HG02798 (cell line): Measurements from ENCODE around the gene SLC12A7.
"Not testable (repeated sequence)": the region's sequence is repeated elsewhere in the genome, so short reads cannot be mapped to it uniquely, and the experiment has no call there.

Experiments used
- ATAC-seq: cut with Tn5 transposase; IDR thresholded peaks from one replicate; pipeline ENCODE4 v1.9.1; 2021; ENCODE audit warnings: mild to moderate bottlenecking; ENCODE audit not compliant: unreplicated experiment, poor library complexity

Gene SLC12A7

DNA sequence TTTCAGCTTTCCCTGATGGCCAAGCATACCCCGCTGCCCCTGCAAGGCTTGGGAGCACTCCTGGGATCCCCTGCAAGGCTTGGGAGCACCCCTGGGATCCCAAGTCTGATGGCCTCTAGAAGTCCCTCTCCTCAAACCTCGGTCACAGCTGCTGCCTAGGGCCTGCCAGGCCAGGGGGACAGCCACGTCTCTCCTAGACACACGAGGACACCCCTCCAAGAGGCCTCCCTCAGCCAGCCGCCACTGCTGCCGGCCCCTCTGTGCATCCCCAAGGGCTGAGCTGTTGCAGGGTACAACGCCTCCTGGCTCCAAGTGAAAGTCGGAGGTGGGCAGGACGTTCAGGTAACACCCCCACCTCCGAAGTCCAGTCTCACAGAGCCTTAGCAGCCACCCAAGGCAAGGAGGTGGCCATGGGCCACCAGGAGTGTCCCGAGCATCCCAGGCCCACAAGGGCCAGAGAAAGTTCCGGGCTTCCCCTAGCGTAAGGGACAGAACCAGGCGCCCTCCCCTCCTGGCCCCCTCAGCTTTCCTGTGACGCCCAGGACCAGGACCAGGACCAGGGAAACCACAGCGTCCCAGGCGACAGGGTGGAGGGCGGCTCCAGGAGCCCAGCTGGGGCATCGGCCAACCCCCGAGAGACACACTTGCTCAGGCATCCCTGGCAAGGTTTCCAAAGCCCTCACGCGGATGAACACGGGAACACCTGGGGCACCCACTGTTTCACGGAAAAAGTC is 17.3 kb upstream of the SLC12A7 start:
- no peak for ATAC-seq

DNA sequence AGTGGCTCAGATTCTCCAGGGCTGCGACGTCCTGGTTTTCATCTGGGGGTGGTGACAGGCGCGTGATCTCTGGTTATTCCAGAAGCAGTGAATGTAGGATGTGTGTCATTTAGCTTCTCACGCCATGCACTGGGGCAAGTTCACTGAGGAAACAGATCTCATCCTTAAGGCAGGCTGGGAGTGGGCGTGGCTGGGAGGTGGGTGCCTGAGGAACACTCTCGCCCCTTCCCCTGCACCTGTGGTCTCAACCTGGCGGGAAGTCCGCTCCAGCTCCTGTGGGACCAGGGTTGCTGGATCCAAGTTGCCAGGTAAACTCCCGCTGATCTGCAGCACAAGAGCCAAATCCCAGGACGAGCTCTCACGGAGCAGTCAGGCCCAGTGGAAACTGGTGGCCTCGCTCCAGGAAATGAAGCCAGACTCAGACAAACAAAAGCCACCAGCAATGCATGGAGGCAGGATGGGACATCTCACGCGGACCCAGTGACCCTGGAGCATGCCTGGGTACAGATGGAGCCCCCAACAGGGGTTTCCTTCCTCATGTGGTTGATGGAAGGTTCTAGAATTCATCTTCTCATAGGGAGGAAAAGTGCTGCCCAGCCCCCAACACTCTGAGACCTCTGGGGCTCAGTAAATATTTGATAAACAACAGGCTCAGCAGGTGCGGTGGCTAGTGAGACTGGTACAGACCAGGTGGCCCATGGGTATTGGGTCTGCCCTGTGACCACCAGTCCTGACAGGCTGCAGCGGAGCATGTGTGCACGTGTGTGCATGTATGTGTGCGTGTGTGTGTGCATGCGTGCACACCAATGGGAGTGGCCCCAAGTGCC is 16.3 kb upstream of the SLC12A7 start:
- ATAC-seq: no peak

DNA sequence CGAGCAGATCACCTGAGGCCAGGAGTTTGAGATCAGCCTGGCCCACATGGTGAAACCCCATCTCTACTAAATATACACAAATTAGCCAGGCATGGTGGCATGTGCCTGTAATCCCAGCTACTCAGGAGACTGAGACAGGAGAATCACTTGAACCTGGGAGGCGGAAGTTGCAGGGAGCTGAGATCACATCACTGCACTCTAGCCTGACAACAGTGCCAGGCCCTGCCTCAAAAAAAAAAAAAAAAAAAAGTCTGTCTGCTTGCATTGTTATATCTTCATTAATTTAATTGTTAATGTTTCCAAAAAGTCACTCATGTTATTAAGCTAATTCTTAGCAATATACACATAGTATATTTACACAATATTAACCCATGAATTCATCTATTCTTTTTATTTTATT is 13.8 kb upstream of the SLC12A7 start:
- ATAC-seq: not testable (repeated sequence)

DNA sequence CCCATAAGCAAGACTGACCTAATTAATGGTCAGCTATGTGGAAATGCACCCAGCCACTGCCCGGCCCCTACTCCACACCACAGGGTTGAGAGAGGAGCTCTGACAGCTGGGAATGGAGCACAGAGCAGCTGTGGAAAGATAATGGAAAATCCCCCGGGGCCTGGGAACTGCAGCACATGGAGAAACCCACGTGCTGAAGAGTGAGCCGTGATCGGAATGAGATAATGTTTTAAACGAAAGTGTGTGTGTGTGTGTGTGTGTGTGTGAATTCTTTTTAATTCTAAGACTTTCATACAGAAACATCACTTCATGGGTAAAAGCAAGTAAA is 13.1 kb upstream of the SLC12A7 start:
- no peak for ATAC-seq

DNA sequence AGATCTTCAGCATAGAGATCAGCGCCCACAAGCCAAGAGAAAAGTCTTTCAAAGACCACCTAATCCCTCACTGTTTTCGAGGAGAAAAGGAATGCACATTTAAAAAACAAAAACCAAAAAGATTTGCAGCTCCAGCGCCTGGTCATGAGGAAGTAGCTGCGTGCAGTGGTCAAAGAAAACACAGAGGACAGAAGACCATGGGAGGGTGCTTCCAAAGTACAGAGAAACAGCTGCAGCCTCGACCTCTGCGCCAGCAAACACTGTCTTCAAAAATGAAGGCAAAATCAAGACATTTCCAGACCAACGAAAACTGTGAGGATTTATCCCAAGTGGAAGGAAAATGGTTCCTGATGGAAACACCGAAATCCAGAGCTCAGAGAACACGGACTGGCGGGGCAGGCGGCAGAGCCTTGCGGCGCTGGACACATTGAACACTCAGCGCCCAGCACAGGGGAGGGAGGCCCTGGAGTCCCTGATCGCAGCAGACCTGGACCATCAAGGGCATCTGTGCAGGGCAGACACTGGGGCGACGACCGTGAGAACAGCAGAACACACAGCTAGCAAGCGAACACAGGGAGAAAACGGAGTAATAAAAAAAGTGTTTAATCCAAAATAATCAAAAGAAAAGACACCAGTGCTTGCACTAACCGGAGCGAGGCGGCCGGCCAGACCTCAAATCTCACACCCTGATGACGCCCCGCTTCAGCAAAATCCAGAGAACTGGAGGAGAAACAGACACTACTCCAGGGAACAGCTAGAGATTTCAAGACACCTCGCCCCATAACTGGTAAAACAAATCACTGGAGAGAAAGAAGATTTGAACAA is 12.6 kb upstream of the SLC12A7 start:
- no peak for ATAC-seq

DNA sequence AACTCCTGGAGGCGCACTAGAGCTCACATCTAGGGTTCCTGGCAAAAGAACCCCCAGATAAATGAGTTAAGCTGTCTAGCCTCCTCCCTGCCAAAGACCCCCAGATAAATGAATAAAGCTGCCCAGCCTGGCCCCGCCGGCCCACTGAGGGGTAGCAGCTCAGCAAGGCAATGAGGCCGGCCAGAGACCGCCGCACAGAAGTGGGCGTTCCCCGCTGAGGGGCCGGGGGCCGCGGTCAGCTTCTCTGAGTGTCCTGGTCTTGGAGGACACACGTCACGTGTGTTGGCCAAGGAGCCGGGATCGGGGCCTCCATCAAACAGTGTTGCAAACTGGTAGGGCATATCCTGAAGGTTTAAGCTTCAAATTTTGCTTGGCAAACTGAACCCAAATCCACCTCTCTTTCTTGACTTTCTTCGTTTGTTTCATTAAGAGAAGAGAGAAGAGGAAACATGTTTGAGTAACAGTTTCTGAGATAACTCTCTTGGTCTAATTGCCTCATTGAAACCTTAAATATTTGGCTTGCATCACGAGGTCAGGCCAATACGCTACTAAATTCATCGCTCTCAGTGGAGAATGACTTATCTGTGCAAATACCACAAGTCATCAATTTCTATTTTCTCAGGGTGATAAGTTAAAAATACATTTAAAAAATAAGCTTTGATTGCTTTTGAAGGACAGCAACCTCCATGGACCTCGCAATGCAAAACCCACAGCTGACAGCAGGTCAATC is 11.7 kb upstream of the SLC12A7 start:
- no peak for ATAC-seq

DNA sequence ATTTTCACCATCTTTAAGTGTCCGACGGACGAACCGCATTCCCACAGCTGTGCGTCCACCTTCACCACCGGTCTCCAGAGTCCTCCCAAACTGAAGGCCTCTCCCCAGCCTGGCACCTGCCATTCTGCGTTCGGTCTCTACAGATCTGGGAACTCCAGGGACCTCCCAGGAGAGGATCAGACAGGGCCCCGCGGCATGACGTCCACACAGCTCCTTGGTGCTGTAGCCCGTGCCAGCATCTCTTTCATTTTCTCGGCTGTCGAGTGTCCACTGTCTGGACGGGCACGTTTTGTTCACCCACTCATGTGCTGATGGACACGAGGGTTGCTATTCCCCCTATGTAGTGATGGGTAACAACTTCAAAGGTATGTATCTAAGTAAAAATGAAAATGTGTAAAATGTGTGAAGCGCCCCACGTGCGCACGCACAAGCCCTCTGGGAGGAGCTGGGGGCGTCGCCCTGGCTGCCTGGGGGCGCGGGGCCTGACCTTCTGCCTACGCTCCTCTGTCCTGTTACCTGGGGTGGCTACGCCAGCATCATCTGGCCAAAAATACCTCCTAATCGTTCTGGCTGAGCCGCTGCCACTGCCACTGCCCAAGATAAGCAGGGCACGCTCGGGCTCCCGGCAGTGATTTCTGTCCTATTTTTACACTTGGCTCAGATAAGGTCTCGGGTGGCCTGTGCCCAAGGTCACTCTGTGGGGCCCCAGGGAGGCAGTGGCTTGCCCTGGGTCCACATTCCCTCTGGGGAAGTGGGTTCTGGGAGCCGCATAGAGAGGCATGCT is 10.8 kb upstream of the SLC12A7 start:
- ATAC-seq: no peak

DNA sequence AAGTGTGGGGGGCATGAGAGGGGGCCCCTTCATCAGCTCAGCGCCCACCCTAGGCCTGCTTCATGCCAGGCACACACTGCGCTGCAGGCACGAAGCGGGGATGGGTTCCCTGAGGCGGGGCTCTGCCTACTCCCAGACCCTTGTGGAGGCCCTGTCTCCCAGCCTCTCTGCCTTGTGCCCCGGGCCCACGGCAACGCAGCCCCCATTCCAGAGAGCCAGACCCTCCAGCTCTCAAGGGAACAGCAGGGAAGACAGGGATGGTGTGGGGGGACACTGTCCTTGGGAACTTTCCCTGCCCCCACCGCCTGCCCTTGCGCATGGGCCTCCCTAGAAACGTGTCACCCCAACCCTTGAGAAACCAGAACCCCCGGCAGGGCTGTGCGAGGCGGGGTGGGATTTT is 10.0 kb upstream of the SLC12A7 start:
- ATAC-seq: no peak

DNA sequence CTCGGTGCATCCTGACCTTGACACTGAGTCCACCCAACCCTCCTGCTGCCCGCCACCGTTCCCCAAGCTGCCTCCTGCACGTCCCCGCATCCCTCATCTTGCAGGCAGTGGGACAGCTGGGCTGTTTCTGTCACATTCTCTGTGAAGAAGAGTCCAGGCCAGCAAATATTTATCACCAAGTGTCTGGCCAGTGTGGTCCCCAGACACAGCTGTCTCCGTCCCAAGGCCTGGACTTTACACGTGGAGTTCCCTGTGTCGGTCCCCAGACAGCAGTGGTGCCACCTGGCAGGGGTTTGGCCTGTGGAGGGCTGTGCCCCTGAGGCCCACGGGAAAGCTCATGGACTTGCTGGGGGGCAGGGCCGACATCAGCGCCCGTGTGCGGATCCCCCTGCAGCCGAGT is 9.2 kb upstream of the SLC12A7 start:
- no peak for ATAC-seq

DNA sequence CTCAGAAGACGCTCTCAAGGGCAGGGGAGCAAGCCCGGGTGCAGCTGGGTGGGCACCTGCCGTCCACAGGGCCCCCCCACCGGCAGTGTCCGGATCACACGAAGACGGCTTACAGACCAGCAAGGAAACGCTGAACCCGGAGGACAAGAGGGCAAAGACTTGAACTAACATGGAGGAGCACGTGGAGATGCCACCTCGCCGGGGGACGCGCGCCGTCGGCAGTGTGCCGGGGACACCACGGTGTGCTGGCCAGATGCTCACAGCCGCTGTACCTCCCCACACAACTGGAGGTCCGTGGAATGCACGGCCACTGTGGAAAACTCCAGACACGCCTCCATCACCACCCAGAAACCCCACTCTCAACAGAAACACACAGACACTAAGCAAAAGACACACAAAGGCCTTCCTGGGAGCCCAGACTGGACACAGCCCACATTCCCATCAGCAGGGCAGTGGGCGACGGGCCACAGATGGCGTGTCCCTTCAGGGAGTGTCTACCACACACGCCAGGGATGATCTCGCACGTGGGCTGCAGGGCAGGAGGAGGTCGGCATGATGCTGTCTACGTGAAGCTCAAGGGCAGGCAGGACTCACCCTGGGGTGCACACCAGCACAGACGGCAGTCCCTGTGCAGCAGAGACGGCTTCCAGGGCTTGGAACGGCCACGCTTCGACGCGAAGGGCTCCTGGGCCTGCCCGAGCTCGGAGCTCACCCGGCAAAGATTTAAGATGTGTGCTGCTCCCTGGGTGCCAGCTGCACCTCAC is 8.6 kb upstream of the SLC12A7 start:
- no peak for ATAC-seq

DNA sequence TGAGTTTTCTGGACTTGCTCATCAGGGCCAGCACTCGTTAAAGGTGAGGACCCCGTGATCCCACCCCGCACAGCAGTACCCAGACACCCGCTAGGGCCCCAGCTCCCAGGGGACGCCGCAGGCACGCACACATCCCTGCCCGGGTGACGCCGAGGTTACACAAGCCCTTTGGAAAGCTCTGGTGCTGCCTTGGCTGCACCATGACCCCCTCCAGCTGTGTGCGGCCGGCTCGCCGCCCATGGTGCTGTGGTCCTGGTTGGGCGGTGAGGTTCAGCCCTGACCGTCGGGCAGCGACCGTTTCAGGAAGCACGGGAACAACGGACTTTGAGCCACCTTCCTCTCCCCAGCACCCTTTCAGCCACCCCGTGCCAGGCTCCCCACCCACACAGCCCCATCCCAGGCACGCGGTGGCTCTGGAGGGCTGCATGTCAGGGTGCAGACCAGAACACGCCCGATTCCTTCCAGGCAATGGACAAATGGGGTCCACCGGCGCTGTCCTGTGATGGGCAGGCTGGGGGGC is 7.5 kb upstream of the SLC12A7 start:
- ATAC-seq: no peak

DNA sequence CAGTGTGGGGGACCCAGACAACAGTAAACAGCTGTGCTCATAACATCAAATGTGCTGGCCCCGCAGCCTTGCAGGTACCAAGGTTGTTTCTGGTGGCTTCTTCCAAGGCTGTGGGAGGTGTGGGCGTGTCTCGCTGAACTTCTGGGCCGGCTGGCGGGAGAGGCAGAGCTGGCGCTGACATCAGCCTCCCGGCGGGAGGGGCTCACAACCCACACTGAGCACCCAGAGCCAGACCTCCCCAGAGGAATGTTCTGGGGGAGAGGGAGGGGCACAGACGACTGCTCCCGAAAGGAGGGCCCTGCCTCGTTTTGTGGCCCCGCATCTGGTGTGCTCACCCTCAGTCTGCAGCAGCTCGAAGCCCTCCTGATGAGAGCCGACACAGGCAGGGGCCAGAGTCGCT is 6.9 kb upstream of the SLC12A7 start:
- ATAC-seq: no peak

DNA sequence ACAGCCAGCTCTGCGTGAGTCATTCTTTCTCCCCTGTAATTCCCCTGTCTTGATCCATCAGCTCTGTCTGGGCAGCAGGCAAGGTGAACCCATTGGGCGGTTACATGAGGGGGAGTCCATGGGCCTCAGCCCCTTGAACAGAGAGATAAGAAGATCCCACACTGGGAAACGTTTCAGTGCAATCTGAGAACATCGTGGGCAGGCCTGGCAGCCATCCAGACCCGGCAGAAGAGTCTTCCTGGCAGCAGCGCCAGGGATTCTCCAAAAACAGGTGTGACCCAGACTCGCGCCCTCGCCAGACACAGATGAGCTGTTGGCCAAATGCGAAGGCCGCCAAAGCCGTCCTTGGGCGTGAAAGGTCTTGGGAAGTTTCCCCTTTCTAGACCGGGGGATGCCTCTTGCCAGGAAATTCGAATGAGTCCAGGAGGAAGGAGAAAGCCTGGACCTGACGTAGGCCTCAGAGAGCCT is 6.4 kb upstream of the SLC12A7 start:
- ATAC-seq: no peak

DNA sequence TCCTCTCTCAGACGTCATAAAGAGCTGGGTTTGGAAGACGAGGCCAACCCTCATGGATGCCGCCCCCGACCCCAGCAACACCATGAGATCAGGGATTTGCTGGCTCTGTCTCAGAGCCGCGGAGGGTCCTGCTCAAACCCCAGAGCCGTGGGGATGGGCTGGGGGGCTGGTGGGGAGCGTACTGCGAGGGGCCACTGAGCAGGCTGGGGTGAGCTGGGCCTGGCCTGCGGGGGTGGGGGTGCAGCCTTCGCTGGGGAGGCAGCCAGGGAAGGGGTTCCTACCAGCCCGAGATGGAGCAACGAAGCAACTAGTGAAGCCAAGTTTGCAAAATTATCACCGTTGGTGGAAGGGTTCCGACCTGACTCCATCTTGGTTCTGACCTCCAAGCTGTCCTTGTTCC is 5.1 kb upstream of the SLC12A7 start:
- no peak for ATAC-seq

DNA sequence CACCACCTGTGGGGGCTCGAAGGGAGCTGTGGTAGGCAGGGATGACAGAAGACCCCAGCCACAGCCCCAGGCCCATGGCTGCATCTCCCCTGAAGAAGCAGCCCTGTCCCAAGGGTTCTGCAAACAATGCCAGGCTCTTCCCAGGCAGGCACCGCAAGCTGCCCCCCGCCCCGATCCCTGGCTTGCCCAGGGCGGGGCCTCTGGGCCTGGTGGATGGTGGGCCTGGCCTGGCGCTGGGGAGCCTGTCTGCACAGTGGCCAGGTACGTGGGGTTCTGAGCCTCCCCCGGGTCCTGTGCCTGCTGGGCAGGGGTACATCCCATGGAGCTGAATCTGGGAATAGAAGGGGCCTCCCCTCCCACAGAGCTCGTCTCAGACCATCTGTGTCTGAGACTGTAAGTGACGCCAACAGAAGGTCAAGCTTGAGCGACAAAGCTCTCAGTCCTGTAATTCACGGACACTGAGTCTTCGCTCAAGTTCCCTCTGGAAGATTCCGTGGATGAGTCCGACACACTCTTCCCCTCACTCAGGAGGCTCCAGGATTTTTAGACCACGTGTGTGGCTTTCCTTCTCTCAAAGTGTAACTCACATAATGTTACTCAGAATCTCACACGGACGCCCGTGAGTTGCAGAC is 4.4 kb upstream of the SLC12A7 start:
- no peak for ATAC-seq

DNA sequence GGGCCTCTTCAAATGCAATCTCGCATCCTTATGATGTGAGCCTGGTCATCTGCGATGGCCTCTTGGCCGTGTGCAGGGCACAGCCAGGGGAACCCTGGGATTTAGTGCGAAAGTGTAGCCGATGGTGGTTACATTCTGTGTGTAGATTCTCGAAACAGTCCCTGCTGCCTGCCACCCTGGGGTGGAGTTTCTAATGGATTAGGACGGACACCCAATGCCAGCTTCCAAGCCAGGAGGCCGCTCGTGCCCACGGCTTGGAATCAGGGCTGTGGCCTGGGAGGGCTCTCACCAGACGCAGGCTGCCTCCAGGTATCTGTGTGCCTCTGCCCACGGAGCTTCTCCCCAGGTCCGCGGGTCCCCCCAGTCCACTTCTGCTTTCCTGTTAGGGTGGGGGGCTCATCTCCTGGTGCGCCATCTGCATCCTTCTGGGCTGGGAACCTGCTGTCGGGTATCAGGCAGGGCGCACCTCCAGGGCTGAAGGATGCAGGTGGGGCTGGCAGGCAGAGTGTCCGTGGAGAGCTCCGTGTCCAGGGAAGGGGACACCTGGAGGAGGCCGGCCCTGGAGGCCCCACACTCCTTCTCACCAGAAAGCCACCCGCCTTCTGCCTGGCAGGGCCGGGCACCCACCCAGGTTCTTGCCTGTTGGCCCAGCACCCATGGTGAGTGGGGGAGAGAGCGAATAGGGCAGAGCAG is 3.4 kb upstream of the SLC12A7 start:
- ATAC-seq: no peak

DNA sequence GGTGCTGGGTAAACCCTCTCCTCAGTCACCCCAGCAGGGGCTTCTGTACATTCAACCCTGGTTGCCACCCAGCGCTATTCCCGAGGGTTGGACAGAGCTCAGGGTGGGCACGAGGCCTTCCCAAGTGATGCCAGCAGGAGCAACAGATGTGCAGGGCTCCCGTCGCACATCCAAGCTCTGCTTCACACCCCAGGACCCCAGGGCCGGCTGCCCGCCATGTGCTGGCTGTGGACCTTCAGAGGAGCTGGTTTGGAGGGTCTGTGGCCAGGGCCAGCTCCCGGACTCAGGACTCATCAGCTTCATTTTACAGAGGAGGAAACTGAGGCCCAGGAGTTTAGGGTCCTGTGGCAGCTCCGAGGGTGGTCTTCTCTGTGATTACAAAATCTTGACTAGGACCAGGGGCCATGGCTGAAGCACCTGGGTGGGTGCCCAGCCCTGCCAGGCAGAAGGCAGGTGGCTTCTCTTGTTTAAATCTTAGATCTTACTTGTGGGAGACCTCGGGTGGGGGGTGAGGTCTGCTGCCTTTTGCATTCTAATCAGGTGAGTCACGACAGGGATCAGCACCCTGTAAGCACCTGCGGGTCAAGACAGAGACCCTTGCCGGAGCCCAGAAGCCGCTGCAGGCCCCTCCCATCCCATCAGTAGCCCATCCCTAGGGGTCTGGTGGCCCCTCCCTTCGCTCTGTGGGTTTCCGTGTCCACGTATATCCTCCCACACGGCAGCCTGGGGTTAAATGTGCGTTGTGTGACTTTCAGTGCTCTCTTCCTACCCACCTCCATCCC is 2.1 kb upstream of the SLC12A7 start:
- ATAC-seq: no peak
